ENCODE data around the gene CDC7.

DNA sequence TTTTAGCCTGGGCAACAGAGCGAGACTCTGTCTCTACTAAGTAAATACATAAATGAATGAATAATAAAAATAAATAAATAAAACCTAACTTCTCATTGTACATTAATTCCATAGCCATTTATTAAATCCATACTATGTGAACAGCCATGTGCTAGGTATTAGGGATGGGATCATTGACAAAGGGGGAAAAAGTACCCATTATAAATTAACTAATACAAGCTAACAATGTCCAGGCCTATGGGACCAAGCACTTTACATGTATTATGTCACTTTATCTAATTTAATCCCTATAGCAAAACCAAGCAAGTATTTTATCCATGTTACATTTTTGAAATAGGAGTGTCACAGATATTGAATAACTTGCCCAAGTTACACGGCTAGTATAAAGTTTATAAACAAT, 2.6 kb upstream of the CDC7 start:
- no peak for TF ChIP-seq ZNF274 (IDR thresholded peaks at IDR 0.05; ENCODE audit: low read depth, low read length)
- TF ChIP-seq YY1 (IDR thresholded peaks at IDR 0.05; ENCODE audit: insufficient read depth, insufficient read length): no peak
- no peak for TF ChIP-seq SUZ12 (IDR thresholded peaks at IDR 0.05; ENCODE audit: extremely low read depth, insufficient read depth, insufficient read length)

Data from NT2/D1 (cell line).